Stimulated activated CD8-positive, alpha-beta memory T cell treated with anti-CD3 and anti-CD28 coated beads, Interleukin-4, amount 100 ng/mL, for 24 hours (primary cell): Measurements from ENCODE around the gene LRP1B.
"Not testable (repeated sequence)": the region's sequence is repeated elsewhere in the genome, so short reads cannot be mapped to it uniquely, and the experiment has no call there.

Experiments
- DNase-seq: peaks from one replicate; pipeline ENCODE4 v3.0.0-alpha.2; 2020; ENCODE audit warnings: low read depth

Gene LRP1B

GRCh38 chr2:140337061-140337460, 1793.8 kb downstream of the LRP1B start:
- DNase-seq, result no peak

- DNase-seq, result no peak
Measured at GRCh38 chr2:140316345-140316744, 1814.5 kb downstream of the LRP1B start.

- DNase-seq, result no peak
Measured at GRCh38 chr2:140311905-140312304, 1818.9 kb downstream of the LRP1B start.

- DNase-seq, result no peak
Measured at GRCh38 chr2:140308706-140309105, 1822.1 kb downstream of the LRP1B start.

GRCh38 chr2:140307532-140307931, 1823.3 kb downstream of the LRP1B start:
- DNase-seq, result no peak

GRCh38 chr2:140295767-140296166, 1835.0 kb downstream of the LRP1B start:
- DNase-seq, result no peak

GRCh38 chr2:140288726-140289125, 1842.1 kb downstream of the LRP1B start:
- DNase-seq, result no peak

GRCh38 chr2:140288213-140288612, 1842.6 kb downstream of the LRP1B start:
- no peak for DNase-seq

GRCh38 chr2:140286377-140286776, 1844.4 kb downstream of the LRP1B start:
- DNase-seq, result no peak

- not testable (repeated sequence) for DNase-seq
Measured at GRCh38 chr2:140277344-140277743, 1853.5 kb downstream of the LRP1B start.

- DNase-seq, result no peak
Measured at GRCh38 chr2:140276661-140277060, 1854.2 kb downstream of the LRP1B start.

GRCh38 chr2:140275427-140275826, 1855.4 kb downstream of the LRP1B start:
- no peak for DNase-seq

GRCh38 chr2:140274891-140275290, 1855.9 kb downstream of the LRP1B start:
- no peak for DNase-seq

- DNase-seq, result no peak
Measured at GRCh38 chr2:140273958-140274357, 1856.9 kb downstream of the LRP1B start.

GRCh38 chr2:140273408-140273807, 1857.4 kb downstream of the LRP1B start:
- DNase-seq, result no peak

- DNase-seq, result no peak
Measured at GRCh38 chr2:140270224-140270623, 1860.6 kb downstream of the LRP1B start.

- no peak for DNase-seq
Measured at GRCh38 chr2:140269000-140269399, 1861.8 kb downstream of the LRP1B start.

GRCh38 chr2:140262908-140263307, 1867.9 kb downstream of the LRP1B start:
- no peak for DNase-seq

- no peak for DNase-seq
Measured at GRCh38 chr2:140257692-140258300, 1873.0 kb downstream of the LRP1B start.

- DNase-seq, result no peak
Measured at GRCh38 chr2:140256080-140256479, 1874.7 kb downstream of the LRP1B start.

GRCh38 chr2:140249821-140250220, 1881.0 kb downstream of the LRP1B start:
- no peak for DNase-seq

- DNase-seq, result no peak
Measured at GRCh38 chr2:140248623-140249022, 1882.2 kb downstream of the LRP1B start.

GRCh38 chr2:140247451-140248195, 1883.2 kb downstream of the LRP1B start:
- DNase-seq, result no peak

- no peak for DNase-seq
Measured at GRCh38 chr2:140246957-140247356, 1883.9 kb downstream of the LRP1B start.
